ENCODE measurements around the gene BCAN. TPM values are rescaled to one million over a fixed set of nuclear protein-coding genes. Genes with fewer than 3 reads are reported as not detected.

BCAN gene
- total RNA-seq, 4 donors from 2014 or later = not detected

GRCh38 chr1:156700736-156701531 lies 59.0 kb downstream of the BCAN start:
- Histone ChIP-seq H3K36me3 (peaks cover 0 to 36% (median 7%) of the 10 kb centered on the region in 3 donors), H3K4me1 (peaks cover 22 to 67% (median 26%) of the 10 kb centered on the region in 3 donors), H3K9me3 (no peaks in the 10 kb centered on the region), H3K4me3 (no peak overlapping the region), H3K27ac (peak overlapping the region in 2 of 4 donors; percentile 30 to 55), H3K27me3 (peaks cover 0 to 62% (median 0%) of the 10 kb centered on the region in 4 donors)
- TF ChIP-seq POLR2A (IDR thresholded peaks at IDR 0.05) (no peak), CTCF (IDR thresholded peaks at IDR 0.05) (no peak)
- DNase-seq = no peak
- WGBS, 2 donors = 77 to 79% methylated on average over 7 to 8 of the region's 8 CpGs
- intact Hi-C loops (cut with DNase I) = no loop called here

GRCh38 chr1:156703336-156703735 lies 61.4 kb downstream of the BCAN start:
- H3K4me3 ChIP-seq = peak overlapping the region; percentile 37 to 67 (median 54)
- no peak for DNase-seq
- no peaks in the 10 kb centered on the region for H3K9me3 ChIP-seq
- H3K27me3 ChIP-seq = peaks cover 0 to 53% (median 0%) of the 10 kb centered on the region in 4 donors
- peaks cover 0 to 31% (median 7%) of the 10 kb centered on the region in 3 donors for H3K36me3 ChIP-seq
- H3K27ac ChIP-seq = peak overlapping the region in 3 of 4 donors; percentile 53 to 84 (median 76)
- H3K4me1 ChIP-seq = peaks cover 46 to 79% (median 48%) of the 10 kb centered on the region in 3 donors
- TF ChIP-seq CTCF (IDR thresholded peaks at IDR 0.05) (no peak), POLR2A (IDR thresholded peaks at IDR 0.05) (no peak)
- 50% methylated on average over 2 of the region's 4 CpGs; no CpG with 5 or more reads in 1 of the 2 donors for WGBS, 2 donors
- intact Hi-C loops (cut with DNase I) = no loop called here

- 29 to 53% methylated on average over 1 to 2 of the region's 4 CpGs for WGBS, 2 donors
- Histone ChIP-seq H3K4me3 (peak overlapping the region; percentile 37 to 67 (median 54)), H3K4me1 (peaks cover 50 to 83% (median 52%) of the 10 kb centered on the region in 3 donors), H3K36me3 (peaks cover 0 to 27% (median 7%) of the 10 kb centered on the region in 3 donors), H3K27me3 (peaks cover 0 to 53% (median 0%) of the 10 kb centered on the region in 4 donors), H3K9me3 (no peaks in the 10 kb centered on the region), H3K27ac (peak overlapping the region in 3 of 4 donors; percentile 53 to 84 (median 76))
- intact Hi-C loops (cut with DNase I) = no loop called here
- DNase-seq = no peak
- TF ChIP-seq POLR2A (IDR thresholded peaks at IDR 0.05) (no peak), CTCF (IDR thresholded peaks at IDR 0.05) (no peak)
These were observed 61.8 kb downstream of the BCAN start for GRCh38 chr1:156703741-156704140.

- 23 to 31% methylated on average over 5 to 7 of the region's 10 CpGs for WGBS, 2 donors
- peaks cover 0 to 22% (median 7%) of the 10 kb centered on the region in 3 donors for H3K36me3 ChIP-seq
- no peak for DNase-seq
- TF ChIP-seq CTCF (IDR thresholded peaks at IDR 0.05) = no peak
- no peak for TF ChIP-seq POLR2A (IDR thresholded peaks at IDR 0.05)
- no peaks in the 10 kb centered on the region for H3K9me3 ChIP-seq
- H3K4me1 ChIP-seq = peaks cover 55 to 88% (median 57%) of the 10 kb centered on the region in 3 donors
- peak overlapping the region; percentile 17 to 84 (median 64) for H3K27ac ChIP-seq
- H3K4me3 ChIP-seq = peak overlapping the region; percentile 37 to 67 (median 54)
- peaks cover 0 to 53% (median 0%) of the 10 kb centered on the region in 4 donors for H3K27me3 ChIP-seq
- intact Hi-C loops (cut with DNase I) = no loop called here
These were observed 62.3 kb downstream of the BCAN start for GRCh38 chr1:156704166-156704711.

GRCh38 chr1:156704930-156705320 lies 63.0 kb downstream of the BCAN start:
- H3K9me3 ChIP-seq = no peaks in the 10 kb centered on the region
- peaks cover 62 to 95% (median 64%) of the 10 kb centered on the region in 3 donors for H3K4me1 ChIP-seq
- TF ChIP-seq POLR2A (IDR thresholded peaks at IDR 0.05) = no peak
- peak in 1 of 6 experiments; percentile 4 for TF ChIP-seq CTCF (IDR thresholded peaks at IDR 0.05)
- H3K4me3 ChIP-seq = peak overlapping the region; percentile 37 to 67 (median 54)
- H3K27ac ChIP-seq = peak overlapping the region; percentile 53 to 84 (median 79)
- intact Hi-C loops (cut with DNase I) = no loop called here
- H3K36me3 ChIP-seq = peaks cover 0 to 15% (median 3%) of the 10 kb centered on the region in 3 donors
- no peak for DNase-seq
- peaks cover 0 to 53% (median 0%) of the 10 kb centered on the region in 4 donors for H3K27me3 ChIP-seq
- 3% methylated on average over 5 to 18 of the region's 29 CpGs for WGBS, 2 donors
